HG03378 (cell line): ENCODE results near the gene LRRFIP1.
"Not testable (repeated sequence)": the region's sequence is repeated elsewhere in the genome, so short reads cannot be mapped to it uniquely, and the experiment has no call there.

Source experiments
- ATAC-seq: cut with Tn5 transposase; IDR thresholded peaks from one replicate; pipeline ENCODE4 v1.9.1; 2021; ENCODE audit warnings: mild to moderate bottlenecking, moderate library complexity; ENCODE audit not compliant: unreplicated experiment

Gene LRRFIP1

DNA sequence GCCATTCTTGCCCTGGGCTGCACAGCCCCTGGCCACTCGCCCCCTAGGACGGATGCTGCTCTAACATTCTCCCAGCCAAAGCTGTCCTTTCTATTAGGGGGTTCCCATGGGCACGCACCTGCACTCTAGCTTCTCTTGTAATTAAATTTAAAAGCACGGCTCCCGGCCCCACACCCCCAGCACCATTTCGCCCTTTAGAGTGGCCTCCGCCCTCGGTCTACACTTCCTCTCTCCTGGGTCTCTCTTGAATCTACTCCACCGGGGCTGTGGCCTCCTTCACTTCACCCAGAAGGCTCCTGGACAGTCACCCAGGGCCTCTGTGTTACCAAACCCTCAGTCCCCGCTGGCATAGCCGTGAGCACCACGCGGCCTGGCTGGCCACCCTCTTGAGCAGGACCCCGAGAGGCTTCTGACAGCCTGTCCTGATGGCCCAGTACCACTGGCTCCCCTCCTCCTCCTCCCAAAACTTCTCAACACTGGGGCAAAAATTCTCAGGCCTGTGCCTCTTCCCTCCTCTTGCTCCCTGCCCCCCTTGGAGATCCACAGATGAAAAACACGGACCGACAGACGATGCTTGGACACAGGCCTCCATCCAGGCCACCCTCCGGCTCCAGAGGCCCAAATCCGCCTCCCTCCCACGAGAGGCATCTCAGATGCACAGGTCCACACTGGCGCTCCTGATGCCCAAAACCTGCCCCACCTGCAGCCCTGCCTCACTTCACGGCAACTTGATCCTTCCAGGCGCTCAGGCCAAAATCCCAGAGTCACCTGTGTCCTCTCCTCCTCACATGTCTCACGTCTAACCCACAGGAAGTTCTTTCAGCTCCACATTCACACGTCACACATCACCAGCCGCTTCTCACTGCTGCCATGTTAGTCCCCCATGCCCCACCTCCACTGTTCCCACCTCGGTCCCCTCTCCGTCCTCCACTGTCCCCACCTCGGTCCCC is 29.9 kb upstream of the LRRFIP1 start:
- no peak for ATAC-seq

DNA sequence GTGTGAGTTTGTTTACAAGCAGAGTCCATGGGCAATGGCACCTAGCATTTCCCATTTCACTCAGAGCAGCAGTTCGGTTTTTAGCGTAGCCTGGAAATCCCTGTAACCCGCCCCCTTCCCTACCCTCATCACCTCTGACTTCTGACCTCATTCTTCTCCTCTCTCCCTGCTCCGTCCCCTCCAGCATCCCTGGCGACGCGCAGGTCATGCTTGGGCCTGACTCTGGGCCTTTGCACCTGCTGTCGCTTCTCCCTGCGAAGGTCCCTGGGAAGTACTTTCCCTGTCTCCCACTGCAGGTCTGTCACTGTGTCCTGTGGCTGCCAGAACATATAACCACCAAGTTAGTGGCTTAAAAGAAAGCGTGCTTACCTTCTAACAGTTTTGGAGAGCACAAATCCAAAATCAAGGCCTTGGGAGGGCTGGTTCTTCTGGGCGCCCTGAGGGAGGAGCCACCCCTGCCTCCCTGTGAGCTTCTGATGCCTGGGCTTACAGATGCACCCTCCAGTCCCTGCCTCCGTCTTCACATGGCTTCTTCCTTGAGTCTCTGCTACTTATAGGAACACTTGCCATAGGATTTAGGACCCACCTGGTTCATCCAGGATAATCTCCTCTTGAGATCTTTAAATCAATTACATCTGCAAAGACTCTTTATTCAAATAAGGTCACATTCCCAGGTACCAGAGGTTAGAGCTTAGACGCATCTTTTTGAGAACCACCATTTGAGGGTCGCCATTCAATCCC is 28.7 kb upstream of the LRRFIP1 start:
- no peak for ATAC-seq

DNA sequence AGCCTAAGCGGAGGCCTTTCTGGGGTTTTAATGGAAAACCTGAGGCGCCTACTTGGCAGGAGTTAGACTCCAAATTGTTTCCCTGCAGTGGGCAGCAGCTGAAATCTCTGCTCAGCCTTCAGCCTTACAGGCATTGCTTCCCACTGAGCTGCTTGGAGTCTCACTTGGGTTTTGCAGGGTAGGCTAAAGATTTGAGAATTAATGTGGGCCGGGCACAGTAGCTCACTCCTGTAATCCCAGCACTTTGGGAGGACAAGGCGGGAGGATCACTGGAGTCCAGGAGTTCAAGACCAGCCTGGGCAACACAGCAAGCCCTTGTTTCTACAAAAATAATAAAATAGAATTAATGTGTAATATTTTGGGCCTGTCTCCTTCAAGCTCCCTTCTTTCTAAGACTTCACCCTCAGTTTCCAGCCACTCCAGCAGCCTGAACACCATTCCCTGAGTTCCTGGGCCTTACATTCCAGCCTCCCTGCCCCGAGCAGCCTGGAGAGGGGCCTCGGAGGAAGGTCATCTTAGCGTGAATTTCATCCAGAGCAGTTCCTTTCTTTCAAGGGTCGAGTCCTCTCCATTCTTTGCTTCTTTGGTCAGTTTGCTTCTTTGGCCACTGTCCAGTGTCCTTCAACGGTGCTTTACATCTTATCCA is 27.8 kb upstream of the LRRFIP1 start:
- ATAC-seq = no peak

DNA sequence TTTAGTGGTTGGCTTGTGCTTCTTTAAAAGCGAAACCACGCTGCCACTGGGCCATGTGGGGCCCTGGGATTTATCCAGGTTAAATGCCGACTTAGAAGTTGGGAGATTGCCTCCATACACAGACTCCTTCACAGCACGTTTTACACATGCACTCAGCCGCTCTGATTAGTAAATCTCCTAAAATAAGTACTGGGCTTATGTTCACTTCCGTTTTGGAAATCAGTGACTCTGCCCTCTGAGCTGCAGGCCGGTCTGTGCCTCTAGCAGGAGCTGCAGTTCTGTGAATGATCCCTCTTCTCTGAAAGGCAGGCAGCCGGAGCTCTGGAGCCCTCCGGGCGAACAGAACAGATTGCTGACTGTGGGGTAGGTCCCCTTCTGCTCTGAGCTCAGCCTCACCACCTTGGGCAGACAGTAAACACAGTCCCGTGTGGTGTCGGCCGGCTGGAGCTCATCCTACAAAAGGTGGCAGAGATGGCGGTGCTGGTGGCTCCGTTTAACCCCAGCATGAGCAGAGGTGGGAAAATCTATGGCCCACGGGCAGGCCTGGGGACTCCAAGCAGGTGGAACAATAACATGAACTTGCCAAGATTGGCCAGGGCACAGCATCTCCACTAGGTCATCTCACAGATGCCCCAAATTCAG is 27.1 kb upstream of the LRRFIP1 start:
- no peak for ATAC-seq

DNA sequence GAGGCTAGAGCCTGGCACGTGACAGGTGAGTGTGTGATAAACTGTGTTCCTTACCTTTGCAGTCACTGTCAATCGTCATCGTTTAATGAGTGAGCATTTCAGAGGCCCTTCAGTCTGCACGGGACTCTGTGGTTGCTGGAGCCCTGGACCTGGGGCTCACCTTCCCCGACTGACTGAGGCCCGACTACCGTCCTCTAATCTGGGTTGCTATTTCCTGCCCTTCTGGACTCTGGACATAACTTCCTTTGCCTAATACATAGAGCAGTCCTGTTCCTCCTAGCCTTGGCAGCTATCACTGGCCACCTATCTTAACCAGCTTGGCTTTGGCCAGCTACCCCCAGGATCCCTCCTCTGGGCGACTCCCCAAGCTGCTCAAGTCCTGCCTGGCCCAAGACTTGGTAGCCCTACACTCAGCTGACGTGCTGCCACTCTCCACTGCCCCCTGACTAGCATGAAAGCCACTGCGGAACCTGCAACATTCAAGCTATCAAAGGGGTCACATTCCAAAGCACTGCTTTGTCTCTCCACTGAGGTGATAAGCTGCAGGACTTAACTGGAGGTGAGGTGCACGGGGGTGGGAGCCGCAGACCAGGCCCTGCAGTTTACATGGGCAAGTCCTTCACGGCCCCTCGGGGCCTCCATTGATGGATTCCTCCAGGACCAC is 25.8 kb upstream of the LRRFIP1 start:
- ATAC-seq = no peak

- no peak for ATAC-seq
Observed at GRCh38 chr2:237602409-237602808, 25.0 kb upstream of the LRRFIP1 start.

DNA sequence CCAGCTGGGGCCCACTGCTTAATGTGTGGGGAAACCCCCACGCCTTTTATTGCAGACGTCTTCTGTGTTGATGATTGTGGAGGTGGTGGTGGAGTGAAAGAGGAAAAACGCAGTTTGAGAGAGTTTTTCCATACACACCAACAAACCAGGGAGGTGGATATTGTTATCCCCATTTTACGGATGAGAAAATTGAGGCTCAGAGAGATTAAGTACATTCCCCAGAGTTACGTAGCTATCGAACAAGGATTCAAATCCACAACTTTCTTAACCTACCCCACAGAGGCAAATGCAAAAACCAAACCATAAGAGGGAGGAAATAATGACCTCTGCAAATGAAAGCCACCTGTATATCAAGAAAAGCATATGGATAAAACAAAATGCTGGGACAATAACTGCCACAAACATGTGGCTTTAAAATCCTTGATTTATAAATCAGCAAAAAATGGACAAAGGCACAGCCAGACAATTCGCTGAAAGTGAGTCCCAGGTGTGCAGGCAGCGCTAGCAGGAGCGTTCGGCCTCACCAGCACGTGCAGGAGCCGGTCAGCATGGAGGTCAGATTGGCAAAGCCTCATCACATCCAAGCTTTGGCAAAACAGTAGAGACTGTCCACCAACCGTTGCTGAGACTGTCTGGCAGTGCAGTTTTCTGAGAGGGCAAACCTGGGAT is 24.2 kb upstream of the LRRFIP1 start:
- no peak for ATAC-seq

DNA sequence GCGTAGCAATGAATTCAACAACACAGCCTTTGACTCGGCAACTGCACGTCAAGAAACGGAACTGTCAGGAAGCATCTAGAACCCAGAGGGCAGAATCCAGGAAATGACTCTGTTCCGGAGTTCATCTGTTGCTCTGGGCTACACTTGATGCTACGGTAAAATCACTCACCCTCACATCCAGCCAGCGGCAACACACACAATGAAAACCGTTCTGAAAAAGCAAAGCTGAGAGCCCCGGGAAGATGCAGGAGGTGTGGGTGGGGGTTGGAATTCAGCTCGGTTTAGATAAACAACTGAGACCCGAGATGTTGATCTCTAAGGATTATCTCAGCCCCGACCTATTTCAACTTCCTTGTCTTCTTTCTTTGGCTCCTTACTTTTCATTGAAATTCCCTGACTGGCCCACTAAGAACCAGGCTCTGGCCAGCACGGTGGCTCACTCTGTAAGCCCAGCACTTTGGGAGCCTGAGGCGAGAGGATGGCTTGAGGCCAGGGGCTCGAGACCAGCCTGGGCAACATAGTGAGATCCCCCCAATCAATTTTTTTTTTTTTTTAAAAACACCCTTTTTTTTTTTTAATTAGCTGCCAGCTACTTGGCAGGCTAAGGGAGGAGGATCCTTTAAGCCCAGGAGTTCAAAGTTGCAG is 23.5 kb upstream of the LRRFIP1 start:
- ATAC-seq = no peak

- ATAC-seq = no peak
Observed at GRCh38 chr2:237604391-237604790, 23.0 kb upstream of the LRRFIP1 start.

DNA sequence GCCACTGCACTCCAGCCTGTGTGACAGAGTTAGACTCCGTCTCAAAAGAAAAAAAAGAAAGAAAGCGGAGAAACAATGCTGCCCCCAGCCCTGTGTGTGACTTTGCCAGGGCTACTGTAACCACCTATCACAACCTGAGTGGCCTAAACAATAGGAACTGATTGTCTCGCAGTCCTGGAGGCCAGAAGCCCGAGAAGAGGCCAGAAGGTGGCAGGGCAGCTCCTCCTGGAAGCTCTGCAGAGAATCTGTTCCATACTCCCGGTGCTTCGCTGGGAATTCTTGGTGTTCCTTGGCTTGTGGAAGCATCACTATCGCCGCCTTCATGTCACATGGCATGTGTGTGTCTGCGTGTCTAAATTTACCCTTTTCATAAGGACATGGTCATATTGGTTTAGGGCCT is 22.4 kb upstream of the LRRFIP1 start:
- no peak for ATAC-seq

DNA sequence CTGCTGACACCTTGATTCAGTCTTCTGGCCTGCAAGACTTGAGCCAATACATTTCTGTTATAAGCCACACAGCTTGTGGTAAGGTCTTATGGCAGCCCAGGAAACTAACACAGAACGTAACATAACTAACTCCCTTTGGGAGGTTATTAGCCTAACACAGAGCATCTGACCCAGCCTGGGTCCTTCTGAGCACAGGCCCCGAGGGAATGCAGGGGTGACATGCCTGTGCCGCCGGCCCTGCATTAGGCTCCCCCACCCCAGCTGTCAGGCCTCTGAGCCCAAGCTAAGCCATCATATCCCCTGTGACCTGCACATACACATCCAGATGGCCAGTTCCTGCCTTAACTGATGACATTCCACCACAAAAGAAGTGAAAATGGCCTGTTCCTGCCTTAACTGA is 20.9 kb upstream of the LRRFIP1 start:
- ATAC-seq = not testable (repeated sequence)

DNA sequence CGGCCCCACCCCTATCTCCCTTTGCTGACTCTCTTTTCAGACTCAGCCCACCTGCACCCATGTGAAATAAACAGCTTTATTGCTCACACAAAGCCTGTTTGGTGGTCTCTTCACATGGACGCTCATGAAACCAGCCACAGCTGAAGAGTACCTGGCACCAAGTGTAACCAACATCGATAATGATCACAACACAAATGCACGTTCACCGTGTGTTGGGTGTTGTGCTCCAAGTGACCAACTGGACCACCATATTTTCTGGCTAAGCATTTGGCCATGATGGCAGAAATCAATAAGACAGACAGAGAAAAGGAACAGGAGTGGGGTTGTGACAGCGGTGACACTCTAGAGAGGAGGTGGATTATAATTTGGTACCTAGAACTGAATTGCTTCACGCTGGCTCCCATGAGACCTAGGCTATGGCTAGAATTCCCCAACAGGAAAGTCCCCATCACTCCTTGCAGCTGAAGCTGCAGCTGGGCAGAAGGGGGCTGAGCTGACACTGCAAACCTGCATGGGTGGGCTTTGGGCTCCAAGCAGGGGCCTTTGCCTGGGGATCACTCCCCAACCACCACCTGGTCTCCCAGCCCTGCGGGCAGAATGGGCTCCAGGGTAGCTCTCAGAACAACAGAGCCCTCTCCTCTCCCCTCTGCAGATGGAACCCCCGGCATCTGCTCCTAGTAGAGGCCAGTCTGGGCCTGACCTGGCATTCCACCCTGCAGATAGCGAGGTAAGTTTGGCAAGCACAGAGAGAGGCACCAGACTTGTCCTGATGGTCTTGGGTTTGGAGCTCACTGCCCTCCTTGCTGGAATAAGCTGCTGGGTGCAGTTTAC is 14.6 kb upstream of the LRRFIP1 start:
- no peak for ATAC-seq

- no peak for ATAC-seq
Observed at GRCh38 chr2:237613679-237614078, 13.7 kb upstream of the LRRFIP1 start.

DNA sequence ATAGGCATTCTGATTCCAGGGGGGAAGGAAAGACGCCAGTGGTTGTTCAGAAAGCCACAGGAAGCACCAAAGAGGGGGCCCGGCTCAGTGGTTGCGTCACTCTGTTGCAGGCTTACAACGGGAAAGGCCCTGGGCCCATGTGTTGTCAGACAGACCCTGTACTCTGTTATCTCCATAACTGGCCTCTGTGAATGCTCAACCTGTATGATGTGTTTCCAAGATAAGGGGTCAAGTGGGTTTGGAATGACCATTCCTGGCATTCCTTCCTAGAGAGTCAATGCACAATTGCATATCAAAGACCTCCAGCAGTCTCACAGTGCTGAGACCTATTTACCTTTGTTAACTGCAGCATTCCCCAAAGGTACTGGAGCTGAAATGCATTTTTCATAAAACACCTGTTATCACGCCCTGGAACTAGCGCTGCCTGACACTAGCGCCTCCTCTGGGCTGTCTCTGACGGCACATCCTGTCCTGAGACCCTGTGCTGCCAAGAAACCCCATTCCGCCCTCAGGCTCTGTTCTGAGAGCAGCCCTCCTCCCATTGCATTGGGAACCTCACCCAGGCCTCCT is 13.2 kb upstream of the LRRFIP1 start:
- no peak for ATAC-seq

DNA sequence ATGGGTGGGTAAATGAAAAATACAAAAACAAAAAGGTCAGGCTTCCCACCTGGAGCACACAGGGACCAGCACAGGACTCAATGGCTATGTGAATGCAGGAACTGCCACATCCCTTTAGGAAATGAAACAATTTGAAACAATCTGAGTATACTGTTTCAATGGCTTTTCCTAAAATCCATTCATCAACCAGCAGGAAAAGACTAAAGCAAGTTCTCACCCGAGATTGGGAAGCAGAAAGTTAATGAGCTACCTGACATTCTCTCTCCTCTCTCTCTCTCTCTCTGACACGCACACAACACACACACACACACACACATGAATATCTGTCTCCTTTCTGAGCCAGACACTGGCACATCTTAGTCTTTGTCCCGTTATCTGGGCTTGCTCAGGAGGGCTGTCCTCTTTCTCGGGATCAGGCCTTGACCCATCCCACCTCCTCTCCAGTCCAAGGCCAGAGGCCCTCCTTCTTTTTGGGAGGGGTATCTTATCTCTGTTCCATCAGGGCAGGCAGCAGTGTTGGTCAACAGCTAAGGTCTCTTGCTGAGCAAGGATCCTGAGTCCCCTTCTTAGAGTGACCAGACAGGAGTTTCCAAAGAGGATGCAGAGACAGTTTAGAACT is 11.6 kb upstream of the LRRFIP1 start:
- no peak for ATAC-seq

DNA sequence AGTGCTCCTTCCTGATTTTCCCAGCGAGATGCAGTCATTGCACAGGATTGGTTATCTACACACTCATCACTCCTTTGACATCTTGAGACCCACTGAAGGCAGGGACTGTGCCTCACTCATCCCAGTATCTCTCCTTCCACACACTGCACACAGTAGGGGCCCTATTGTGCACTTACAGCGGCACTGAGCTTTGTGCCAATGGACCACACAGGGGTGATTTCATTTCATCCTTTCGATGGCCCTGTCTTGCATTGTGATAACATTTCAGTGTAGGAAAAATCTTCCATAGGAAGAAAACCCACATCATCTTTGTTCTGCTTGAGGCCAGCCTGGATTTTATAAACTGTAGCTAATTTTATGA is 11.0 kb upstream of the LRRFIP1 start:
- ATAC-seq = no peak

GRCh38 chr2:237616734-237617586 is 10.4 kb upstream of the LRRFIP1 start:
- no peak for ATAC-seq
